PC-9 (cell line): ENCODE measurements around the gene GLRX3. TPM values are rescaled to one million over a fixed set of nuclear protein-coding genes. Genes with fewer than 3 reads are reported as not detected.

Experiments
- BruUV-seq: library from RNA; stranded (reverse); fragments of 400-500 nt; replicated peaks from 2 replicates; lab custom pipeline; 2021; lab: Mats Ljungman, UMichigan
- CTCF ChIA-PET: fragments of 300-600 bp; sonication (Branson Sonifier 250); formaldehyde crosslinking; loops from one replicate; lab custom pipeline; 2022; ENCODE audit warnings: antibody characterized with exemption; lab: Charles Lee
- POLR2A ChIA-PET: fragments of 300-600 bp; sonication (Branson Sonifier 250); formaldehyde crosslinking; loops from one replicate; lab custom pipeline; 2022; ENCODE audit warnings: antibody characterized with exemption; ENCODE audit not compliant: unreplicated experiment; lab: Charles Lee
- DNase-seq, 2 experiments: peaks; one replicate each; pipeline versions ENCODE4 v3.0.0 to v3.0.0-alpha.2; 2015 to 2022; ENCODE audit warnings: mixed read lengths in 1 of 2
- H2AFZ ChIP-seq: fragments of 200-600 bp; sonication (generic); 2 replicates; pipeline ENCODE4 v1.8.1; 2017; ENCODE audit warnings: antibody characterized with exemption
- H3F3A ChIP-seq: fragments of 200-600 bp; sonication (generic); 2 replicates; pipeline ENCODE4 v1.8.1; 2017; ENCODE audit warnings: antibody characterized with exemption, mild to moderate bottlenecking, low read depth; ENCODE audit not compliant: insufficient read depth
- H3K27ac ChIP-seq: fragments of 200-600 bp; sonication (generic); 2 replicates; pipeline ENCODE4 v1.6.1; 2016; ENCODE audit warnings: mixed run types
- H3K27me3 ChIP-seq: fragments of 200-600 bp; sonication (generic); 2 replicates; pipeline ENCODE4 v1.6.1; 2016; ENCODE audit warnings: low read depth, mixed run types; ENCODE audit not compliant: insufficient read depth
- H3K36me3 ChIP-seq: fragments of 200-600 bp; sonication (generic); 2 replicates; pipeline ENCODE4 v1.6.1; 2016; ENCODE audit warnings: low read depth, mixed run types
- H3K4me1 ChIP-seq: fragments of 200-600 bp; sonication (generic); replicated peaks from 2 replicates; pipeline ENCODE4 v1.6.1; 2016; ENCODE audit warnings: mixed run types; ENCODE audit not compliant: insufficient read depth
- H3K4me2 ChIP-seq: fragments of 200-600 bp; sonication (generic); 2 replicates; pipeline ENCODE4 v1.6.1; 2017; ENCODE audit warnings: mixed run types
- H3K4me3 ChIP-seq: fragments of 200-600 bp; sonication (generic); 2 replicates; pipeline ENCODE4 v1.6.1; 2016; ENCODE audit warnings: mixed run types
- H3K79me2 ChIP-seq: fragments of 200-600 bp; sonication (generic); 2 replicates; pipeline ENCODE4 v1.6.1; 2017; ENCODE audit warnings: low read depth, mixed run types
- H3K9me2 ChIP-seq: fragments of 200-600 bp; sonication (generic); 2 replicates; pipeline ENCODE4 v1.8.1; 2017; ENCODE audit warnings: mild to moderate bottlenecking; ENCODE audit not compliant: insufficient read depth
- H3K9me3 ChIP-seq: fragments of 200-600 bp; sonication (generic); 2 replicates; pipeline ENCODE4 v1.8.1; 2016; ENCODE audit warnings: low read depth; ENCODE audit not compliant: insufficient read depth
- H4K20me1 ChIP-seq: fragments of 200-600 bp; sonication (generic); 2 replicates; pipeline ENCODE4 v1.8.1; 2017; ENCODE audit not compliant: insufficient read depth
- CTCF ChIP-seq: fragments of 200-600 bp; sonication (generic); conservative IDR thresholded peaks from 2 replicates; pipeline ENCODE4 v1.6.1; 2017; ENCODE audit warnings: mixed run types, antibody characterized with exemption, mild to moderate bottlenecking, moderate library complexity
- EZH2 ChIP-seq: fragments of 200-600 bp; sonication (generic); IDR thresholded peaks from 2 replicates; pipeline ENCODE4 v1.8.0; 2017; ENCODE audit warnings: antibody characterized with exemption, low read depth
- intact Hi-C: fragments of 100-400 bp; cut with micrococcal nuclease; formaldehyde crosslinking; loops from one replicate; pipeline ENCODE4 v1.10.0; 2022; ENCODE audit not compliant: unreplicated experiment
- total RNA-seq: library from RNA; stranded (reverse); gene quantifications from 2 replicates; pipeline ENCODE4 v1.2.3, GENCODE V29; 2021

GLRX3 gene
- total RNA-seq, 1 experiment from 2014 or later, result 78.0 TPM

GRCh38 chr10:130224228-130224627, 88.0 kb downstream of the GLRX3 start:
- H2AFZ ChIP-seq, result no peak overlapping the region
- POLR2A ChIA-PET, result no interaction called here
- CTCF ChIA-PET, result no interaction called here
- intact Hi-C loops, result no loop called here
- no peak overlapping the region for H3K4me3 ChIP-seq
- TF ChIP-seq CTCF, result no peak
- no peak for TF ChIP-seq EZH2
- no peaks in the 10 kb centered on the region for H3K79me2 ChIP-seq
- no peak overlapping the region for H3K4me2 ChIP-seq
- no peaks in the 10 kb centered on the region for H3F3A ChIP-seq
- H3K9me3 ChIP-seq, result no peaks in the 10 kb centered on the region
- no peaks in the 10 kb centered on the region for H3K36me3 ChIP-seq
- no peaks in the 10 kb centered on the region for H3K27me3 ChIP-seq
- no peaks in the 10 kb centered on the region for H3K4me1 ChIP-seq
- BruUV-seq, result no TSS peak
- no peak overlapping the region for H3K27ac ChIP-seq
- H3K9me2 ChIP-seq, result no peaks in the 10 kb centered on the region
- no peak for DNase-seq
- no peaks in the 10 kb centered on the region for H4K20me1 ChIP-seq

GRCh38 chr10:130226012-130226411, 89.8 kb downstream of the GLRX3 start:
- no peaks in the 10 kb centered on the region for H3K79me2 ChIP-seq
- H3K27me3 ChIP-seq, result no peaks in the 10 kb centered on the region
- ChIA-PET POLR2A (no interaction called here), CTCF (no interaction called here)
- H3F3A ChIP-seq, result no peaks in the 10 kb centered on the region
- no TSS peak for BruUV-seq
- H2AFZ ChIP-seq, result no peak overlapping the region
- intact Hi-C loops, result no loop called here
- H4K20me1 ChIP-seq, result no peaks in the 10 kb centered on the region
- H3K27ac ChIP-seq, result no peak overlapping the region
- H3K9me2 ChIP-seq, result no peaks in the 10 kb centered on the region
- H3K4me1 ChIP-seq, result no peaks in the 10 kb centered on the region
- TF ChIP-seq EZH2, result no peak
- no peak for TF ChIP-seq CTCF
- DNase-seq, result no peak
- H3K9me3 ChIP-seq, result no peaks in the 10 kb centered on the region
- H3K36me3 ChIP-seq, result no peaks in the 10 kb centered on the region
- no peak overlapping the region for H3K4me2 ChIP-seq
- H3K4me3 ChIP-seq, result no peak overlapping the region

- H3K27ac ChIP-seq, result no peak overlapping the region
- no peaks in the 10 kb centered on the region for H4K20me1 ChIP-seq
- no peaks in the 10 kb centered on the region for H3K27me3 ChIP-seq
- no peak for TF ChIP-seq EZH2
- TF ChIP-seq CTCF, result no peak
- H3K36me3 ChIP-seq, result no peaks in the 10 kb centered on the region
- no TSS peak for BruUV-seq
- H3K4me1 ChIP-seq, result no peaks in the 10 kb centered on the region
- CTCF ChIA-PET, result no interaction called here
- H3K4me2 ChIP-seq, result no peak overlapping the region
- no peaks in the 10 kb centered on the region for H3K9me2 ChIP-seq
- POLR2A ChIA-PET, result no interaction called here
- no peak for DNase-seq
- no peak overlapping the region for H3K4me3 ChIP-seq
- H3F3A ChIP-seq, result no peaks in the 10 kb centered on the region
- H3K9me3 ChIP-seq, result no peaks in the 10 kb centered on the region
- H2AFZ ChIP-seq, result no peak overlapping the region
- no peaks in the 10 kb centered on the region for H3K79me2 ChIP-seq
- intact Hi-C loops, result no loop called here
Observed at GRCh38 chr10:130227883-130228282, 91.7 kb downstream of the GLRX3 start.

Other genes with a start within 250 kb of the GLRX3 start
- not detected in 2 replicates for gene EBF3, start 172.1 kb upstream of the GLRX3 start, total RNA-seq
- gene C10orf143, start 25.6 kb upstream of the GLRX3 start, total RNA-seq, result 2.8 and 3.5 TPM in 2 replicates